NT2/D1 (cell line): ENCODE results near the gene ARHGEF4.

Source experiments
- SUZ12 ChIP-seq: IDR thresholded peaks from 2 replicates; pipeline ENCODE4 v1.6.1; 2011; ENCODE audit not compliant: insufficient read length, insufficient read depth; ENCODE audit errors: extremely low read depth
- ZNF274 ChIP-seq: IDR thresholded peaks from 2 replicates; pipeline ENCODE4 v1.6.1; 2011; ENCODE audit warnings: mild to moderate bottlenecking, low read depth, low read length

DNA sequence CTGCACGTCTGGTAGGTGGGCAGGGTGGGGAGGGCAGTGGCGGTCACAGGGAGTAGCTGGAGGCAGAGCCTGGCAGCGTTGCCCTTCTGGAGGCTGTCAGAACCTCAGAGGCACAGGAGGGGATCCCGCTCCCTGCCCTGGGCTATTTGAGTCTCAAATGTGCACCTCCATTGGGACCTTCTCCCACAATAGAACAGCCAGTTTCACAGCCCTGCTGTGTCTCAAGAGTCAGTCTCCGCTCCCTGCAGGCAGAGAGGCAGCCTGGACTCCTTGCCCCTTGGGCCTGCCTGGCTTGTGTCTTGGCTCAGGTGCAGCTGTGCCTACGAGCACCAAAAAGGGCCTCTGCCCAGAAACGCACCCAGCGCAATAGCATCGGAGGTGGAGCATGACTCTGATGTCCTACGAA lies 199.1 kb downstream of the ARHGEF4 start:
- TF ChIP-seq SUZ12 (no peak), ZNF274 (no peak)
